ENCODE results near the gene NEUROD6. TPM values are rescaled to one million over a fixed set of nuclear protein-coding genes. Genes with fewer than 3 reads are reported as not detected.

The NEUROD6 gene
- total RNA-seq, 2 donors from 2014 or later, result not detected

DNA sequence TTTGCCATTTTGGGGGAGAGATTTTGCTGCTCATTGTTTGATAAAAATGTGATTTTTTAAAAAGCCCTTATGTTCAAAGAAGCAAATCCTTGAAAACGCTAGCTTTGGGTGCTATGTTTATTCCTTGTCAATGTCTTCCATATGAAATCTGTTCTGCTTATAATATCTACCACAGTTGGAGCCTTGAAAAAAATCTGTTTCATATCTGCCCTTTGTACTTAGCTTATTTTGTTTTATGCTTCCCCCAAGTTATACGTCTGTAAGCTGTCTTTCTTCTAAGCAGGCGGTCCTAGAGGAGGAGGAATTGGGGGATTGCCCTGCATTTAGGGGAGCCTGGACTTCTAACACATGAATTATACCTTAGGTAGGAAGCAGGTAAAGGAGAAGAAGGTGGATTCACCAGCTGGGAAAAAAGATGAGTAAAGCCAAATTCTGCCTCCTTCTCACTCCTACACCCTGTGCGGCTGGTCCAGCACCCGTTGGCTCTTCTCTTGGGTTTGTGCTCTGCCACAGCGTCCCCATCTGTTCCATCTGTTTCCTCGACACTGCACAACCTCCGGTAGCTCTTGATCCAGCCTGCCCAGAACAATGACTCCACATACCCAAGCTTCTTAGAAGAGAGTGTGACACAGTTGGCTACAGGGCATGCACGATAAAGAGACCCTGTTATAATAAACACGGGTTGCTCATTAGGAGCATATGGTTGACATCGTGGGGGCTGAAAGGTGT is 31.9 kb upstream of the NEUROD6 start:
- Histone ChIP-seq H3K4me1 (replicated peaks) (no peaks in the 10 kb centered on the region), H3K9me3 (no peaks in the 10 kb centered on the region), H3K27me3 (replicated peaks; ENCODE audit: insufficient read depth) (no peaks in the 10 kb centered on the region), H3K27ac (no peak overlapping the region), H3K4me3 (no peak overlapping the region), H3K36me3 (no peaks in the 10 kb centered on the region)
- intact Hi-C loops (cut with DNase I), result no loop called here
- 87% methylated on average over 11 of the region's 11 CpGs for WGBS
- DNase-seq (ENCODE audit: low spot score), result no peak
- no peak for TF ChIP-seq POLR2AphosphoS5 (IDR thresholded peaks at IDR 0.05)
- TF ChIP-seq CTCF (IDR thresholded peaks at IDR 0.05), result no peak
- TF ChIP-seq POLR2A (IDR thresholded peaks at IDR 0.05), result no peak

DNA sequence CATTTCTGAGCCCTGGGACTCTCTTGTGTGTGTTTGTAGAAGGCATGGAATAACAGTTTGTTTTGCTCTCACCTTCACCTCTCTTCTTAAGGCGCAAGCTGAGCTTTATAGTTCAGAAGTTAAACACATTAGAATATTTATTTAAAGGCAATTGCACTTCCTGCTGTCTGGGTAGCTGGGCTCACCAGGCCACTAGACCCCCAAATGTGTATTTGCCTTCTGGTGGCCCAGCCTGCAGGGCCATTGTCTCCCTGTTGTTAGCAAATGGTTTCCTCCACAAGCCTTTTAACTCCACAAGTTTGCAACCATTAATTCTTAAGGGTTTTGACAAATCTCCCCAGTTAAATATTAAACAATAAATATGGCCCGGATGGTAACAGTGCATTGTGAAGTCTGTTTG is 31.1 kb upstream of the NEUROD6 start:
- 51% methylated on average over 2 of the region's 2 CpGs for WGBS
- H3K36me3 ChIP-seq, result no peaks in the 10 kb centered on the region
- intact Hi-C loops (cut with DNase I), result no loop called here

GRCh38 chr7:31370609-31371008 is 30.1 kb upstream of the NEUROD6 start:
- no peak for DNase-seq (ENCODE audit: low spot score)
- Histone ChIP-seq H3K9me3 (no peaks in the 10 kb centered on the region), H3K36me3 (no peaks in the 10 kb centered on the region), H3K4me3 (no peak overlapping the region), H3K27ac (no peak overlapping the region), H3K27me3 (replicated peaks; ENCODE audit: insufficient read depth) (no peaks in the 10 kb centered on the region), H3K4me1 (replicated peaks) (no peaks in the 10 kb centered on the region)
- no peak for TF ChIP-seq POLR2AphosphoS5 (IDR thresholded peaks at IDR 0.05)
- no peak for TF ChIP-seq POLR2A (IDR thresholded peaks at IDR 0.05)
- no peak for TF ChIP-seq CTCF (IDR thresholded peaks at IDR 0.05)
- 56% methylated on average over 3 of the region's 3 CpGs for WGBS
- intact Hi-C loops (cut with DNase I), result no loop called here

More for the DNA sequence above, 31.1 kb upstream of the NEUROD6 start:
- no peaks in the 10 kb centered on the region for H3K9me3 ChIP-seq
- DNase-seq (ENCODE audit: low spot score), result no peak
- no peaks in the 10 kb centered on the region for H3K4me1 ChIP-seq (replicated peaks)
- H3K4me3 ChIP-seq, result no peak overlapping the region
- TF ChIP-seq POLR2AphosphoS5 (IDR thresholded peaks at IDR 0.05) (no peak), POLR2A (IDR thresholded peaks at IDR 0.05) (no peak), CTCF (IDR thresholded peaks at IDR 0.05) (no peak)
- no peaks in the 10 kb centered on the region for H3K27me3 ChIP-seq (replicated peaks; ENCODE audit: insufficient read depth)
- H3K27ac ChIP-seq, result no peak overlapping the region

- WGBS, result 87% methylated on average over 10 of the region's 10 CpGs
- Histone ChIP-seq H3K4me3 (no peak overlapping the region), H3K9me3 (no peaks in the 10 kb centered on the region), H3K36me3 (no peaks in the 10 kb centered on the region), H3K4me1 (replicated peaks) (no peaks in the 10 kb centered on the region), H3K27ac (no peak overlapping the region), H3K27me3 (replicated peaks; ENCODE audit: insufficient read depth) (no peaks in the 10 kb centered on the region)
- no peak for DNase-seq (ENCODE audit: low spot score)
- intact Hi-C loops (cut with DNase I), result no loop called here
- TF ChIP-seq POLR2A (IDR thresholded peaks at IDR 0.05) (no peak), POLR2AphosphoS5 (IDR thresholded peaks at IDR 0.05) (no peak), CTCF (IDR thresholded peaks at IDR 0.05) (no peak)
Measured at GRCh38 chr7:31368620-31369019, 28.1 kb upstream of the NEUROD6 start.

DNA sequence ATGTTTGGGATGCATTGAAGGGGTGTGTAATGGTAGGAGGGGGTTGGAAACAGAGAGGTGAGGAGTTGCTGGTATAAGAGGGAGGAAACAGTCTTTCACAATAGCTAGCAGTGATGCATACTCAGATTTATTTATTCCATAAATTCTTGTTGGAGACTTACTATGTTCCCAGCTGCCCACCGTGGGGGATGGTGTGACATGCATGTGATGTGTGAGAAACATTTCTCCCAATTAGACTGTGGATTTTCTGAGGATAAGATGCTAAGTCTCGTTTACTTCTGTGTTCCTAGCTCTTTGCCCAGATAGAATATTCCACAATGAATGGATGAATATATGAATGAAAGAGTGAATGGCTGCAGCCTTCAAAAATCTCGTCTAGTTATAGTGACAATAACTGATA is 23.0 kb upstream of the NEUROD6 start:
- TF ChIP-seq POLR2A (IDR thresholded peaks at IDR 0.05) (no peak), CTCF (IDR thresholded peaks at IDR 0.05) (no peak), POLR2AphosphoS5 (IDR thresholded peaks at IDR 0.05) (no peak)
- WGBS, result 71% methylated on average over 3 of the region's 3 CpGs
- no peak for DNase-seq (ENCODE audit: low spot score)
- Histone ChIP-seq H3K4me1 (replicated peaks) (no peaks in the 10 kb centered on the region), H3K27me3 (replicated peaks; ENCODE audit: insufficient read depth) (no peaks in the 10 kb centered on the region), H3K36me3 (no peaks in the 10 kb centered on the region), H3K9me3 (no peaks in the 10 kb centered on the region), H3K27ac (no peak overlapping the region), H3K4me3 (no peak overlapping the region)
- intact Hi-C loops (cut with DNase I), result no loop called here
